Fibroblast of villous mesenchyme (primary cell): Measurements from ENCODE around the gene CNNM2. TPM values are rescaled to one million over a fixed set of nuclear protein-coding genes. Genes with fewer than 3 reads are reported as not detected.
"Not testable (repeated sequence)": the region's sequence is repeated elsewhere in the genome, so short reads cannot be mapped to it uniquely, and the experiment has no call there.

Experiments used
- DNase-seq: peaks from one replicate; pipeline ENCODE4 v3.0.0-alpha.2; 2010; ENCODE audit warnings: low read depth
- H3K4me3 ChIP-seq: 2 replicates; pipeline ENCODE4 v1.5.1; 2011; ENCODE audit warnings: low read depth, mild to moderate bottlenecking, low read length
- CTCF ChIP-seq: IDR thresholded peaks from 2 replicates; pipeline ENCODE4 v1.5.1; 2012; ENCODE audit warnings: low read depth, mild to moderate bottlenecking, low read length; ENCODE audit not compliant: insufficient read depth
- total RNA-seq: library from RNA; depleted of rRNA; stranded (reverse); fragments of >200 nt; gene quantifications from 2 replicates; pipeline ENCODE4 v1.2.3, GENCODE V29; 2012

Gene CNNM2
- total RNA-seq, 1 donor = 4.7 TPM

- no peak overlapping the region for H3K4me3 ChIP-seq
- DNase-seq = no peak
- no peak for TF ChIP-seq CTCF
Measured at GRCh38 chr10:102949916-102950315, 31.8 kb downstream of the CNNM2 start.

GRCh38 chr10:102951316-102951715 lies 33.2 kb downstream of the CNNM2 start:
- no peak overlapping the region for H3K4me3 ChIP-seq
- TF ChIP-seq CTCF = no peak
- DNase-seq = no peak

- H3K4me3 ChIP-seq = no peak overlapping the region
- no peak for TF ChIP-seq CTCF
- no peak for DNase-seq
Measured at GRCh38 chr10:102959360-102959759, 41.3 kb downstream of the CNNM2 start.

- no peak overlapping the region for H3K4me3 ChIP-seq
- no peak for TF ChIP-seq CTCF
- DNase-seq = no peak
Measured at GRCh38 chr10:102960157-102960556, 42.1 kb downstream of the CNNM2 start.

- TF ChIP-seq CTCF = no peak
- no peak overlapping the region for H3K4me3 ChIP-seq
- DNase-seq = no peak
Measured at GRCh38 chr10:102962267-102962666, 44.2 kb downstream of the CNNM2 start.

- TF ChIP-seq CTCF = no peak
- peak; percentile 24 for DNase-seq
- H3K4me3 ChIP-seq = no peak overlapping the region
Measured at GRCh38 chr10:102962951-102963755, 45.1 kb downstream of the CNNM2 start.

GRCh38 chr10:102963756-102964025 lies 45.6 kb downstream of the CNNM2 start:
- no peak overlapping the region for H3K4me3 ChIP-seq
- DNase-seq = no peak
- TF ChIP-seq CTCF = no peak

- H3K4me3 ChIP-seq, DNase-seq: not testable (repeated sequence)
Measured at GRCh38 chr10:102964064-102964463, 46.0 kb downstream of the CNNM2 start.
